ENCODE measurements around the gene B4GALT5.
"Not testable (repeated sequence)": the region's sequence is repeated elsewhere in the genome, so short reads cannot be mapped to it uniquely, and the experiment has no call there.

The B4GALT5 gene

DNA sequence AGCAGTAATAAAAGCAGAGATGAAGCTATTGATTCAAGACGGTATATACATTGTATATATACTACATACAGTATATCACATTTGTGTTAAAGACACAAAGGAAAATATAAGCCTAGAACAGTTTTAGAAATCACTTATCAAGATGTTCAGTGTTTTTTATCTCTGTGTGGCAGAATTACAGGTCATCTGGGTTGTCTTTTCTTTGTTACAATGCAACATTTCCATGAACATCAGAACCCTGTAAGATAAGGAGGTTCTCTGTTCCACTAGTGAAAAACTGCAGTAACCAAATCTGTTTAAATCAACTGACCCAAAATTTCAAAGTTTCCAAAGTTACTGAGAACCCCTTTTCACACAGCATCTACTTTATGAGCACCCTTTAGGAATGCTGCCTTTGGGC is 42.2 kb downstream of the B4GALT5 start:
- peak in 1 of 2 experiments; percentile 64 for DNase-seq
- TF ChIP-seq POLR2A (IDR thresholded peaks at IDR 0.05; ENCODE audit: low read length) (no peak), GATA1 (IDR thresholded peaks at IDR 0.05; ENCODE audit: low read depth, low read length) (no peak)

DNA sequence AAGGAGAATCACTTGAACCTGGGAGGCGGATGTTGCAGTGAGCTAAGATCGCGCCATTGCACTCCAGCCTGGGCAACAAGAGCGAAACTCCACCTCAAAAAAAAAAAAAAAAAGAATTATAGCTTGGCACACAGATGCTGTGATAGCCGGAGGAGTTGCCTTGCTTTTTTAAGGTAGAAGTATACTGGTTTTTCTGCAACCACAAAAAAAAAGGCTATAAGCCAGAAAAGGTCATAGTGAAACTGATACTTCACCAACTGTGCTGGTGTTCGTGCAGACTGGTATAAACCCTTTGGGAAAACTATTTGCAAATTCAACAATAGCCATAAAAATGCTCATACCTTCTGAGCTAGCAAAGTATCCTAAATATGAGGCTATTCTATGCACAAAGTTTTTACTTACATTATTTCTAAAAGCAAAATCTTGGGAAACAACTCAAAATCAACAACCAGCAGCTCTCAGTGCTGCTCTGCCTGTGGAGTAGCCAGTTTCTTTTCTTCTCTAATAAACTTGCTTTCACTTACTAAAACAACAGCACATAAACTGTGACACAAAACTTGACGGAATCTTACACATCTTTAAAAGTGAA is 44.0 kb downstream of the B4GALT5 start:
- no peak for DNase-seq
- TF ChIP-seq GATA1 (IDR thresholded peaks at IDR 0.05; ENCODE audit: low read depth, low read length) (no peak), POLR2A (IDR thresholded peaks at IDR 0.05; ENCODE audit: low read length) (no peak)

- DNase-seq, result not testable (repeated sequence)
Observed at GRCh38 chr20:49668878-49669195, 44.8 kb downstream of the B4GALT5 start.

- no peak for TF ChIP-seq GATA1 (IDR thresholded peaks at IDR 0.05; ENCODE audit: low read depth, low read length)
- TF ChIP-seq POLR2A (IDR thresholded peaks at IDR 0.05; ENCODE audit: low read length), result no peak
- peak; percentile 81 to 87 for DNase-seq
Observed at GRCh38 chr20:49668181-49668877, 45.3 kb downstream of the B4GALT5 start.

DNA sequence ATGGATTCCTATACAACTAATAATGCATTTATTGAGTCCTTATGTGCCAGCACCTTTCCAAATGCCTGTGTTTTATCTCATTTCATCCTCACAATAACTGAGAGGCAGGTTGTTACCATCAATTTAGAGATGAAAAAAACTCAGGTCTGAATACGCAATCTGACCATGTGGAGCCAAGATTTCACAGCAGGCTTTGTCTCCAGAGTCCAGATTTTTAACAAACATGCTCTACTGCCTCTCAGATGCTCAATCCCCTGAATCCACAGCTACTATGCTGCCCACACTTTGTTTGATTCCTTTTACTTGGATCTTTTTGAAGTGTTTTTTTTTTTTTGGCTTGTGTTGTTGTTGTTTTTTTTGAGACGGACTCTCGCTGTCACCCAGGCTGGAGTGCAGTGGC is 46.8 kb downstream of the B4GALT5 start:
- TF ChIP-seq POLR2A (IDR thresholded peaks at IDR 0.05; ENCODE audit: low read length), result no peak
- no peak for TF ChIP-seq GATA1 (IDR thresholded peaks at IDR 0.05; ENCODE audit: low read depth, low read length)
- no peak for DNase-seq

DNA sequence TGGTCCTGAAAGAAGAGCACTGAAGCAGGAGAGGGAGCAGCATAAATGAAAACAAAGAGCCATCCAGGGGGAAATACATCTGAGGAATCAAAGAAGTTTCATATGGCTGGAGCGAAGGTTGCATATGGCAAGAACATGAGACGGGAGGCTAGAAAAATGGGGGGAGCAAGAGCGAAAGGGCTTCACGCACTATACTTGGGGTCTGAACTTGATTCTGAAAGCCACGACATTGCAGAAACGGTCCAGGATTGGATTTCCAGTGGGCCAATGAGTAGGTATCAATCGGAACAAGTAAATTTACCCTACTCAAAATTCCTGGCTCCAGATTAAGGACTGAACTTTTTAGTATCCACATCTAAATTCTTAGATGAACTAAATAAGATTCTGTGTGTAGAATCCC is 47.9 kb downstream of the B4GALT5 start:
- no peak for TF ChIP-seq GATA1 (IDR thresholded peaks at IDR 0.05; ENCODE audit: low read depth, low read length)
- TF ChIP-seq POLR2A (IDR thresholded peaks at IDR 0.05; ENCODE audit: low read length), result no peak
- no peak for DNase-seq

- TF ChIP-seq POLR2A (IDR thresholded peaks at IDR 0.05; ENCODE audit: low read length) (no peak), GATA1 (IDR thresholded peaks at IDR 0.05; ENCODE audit: low read depth, low read length) (no peak)
- no peak for DNase-seq
Observed at GRCh38 chr20:49664612-49665313, 48.9 kb downstream of the B4GALT5 start.

DNA sequence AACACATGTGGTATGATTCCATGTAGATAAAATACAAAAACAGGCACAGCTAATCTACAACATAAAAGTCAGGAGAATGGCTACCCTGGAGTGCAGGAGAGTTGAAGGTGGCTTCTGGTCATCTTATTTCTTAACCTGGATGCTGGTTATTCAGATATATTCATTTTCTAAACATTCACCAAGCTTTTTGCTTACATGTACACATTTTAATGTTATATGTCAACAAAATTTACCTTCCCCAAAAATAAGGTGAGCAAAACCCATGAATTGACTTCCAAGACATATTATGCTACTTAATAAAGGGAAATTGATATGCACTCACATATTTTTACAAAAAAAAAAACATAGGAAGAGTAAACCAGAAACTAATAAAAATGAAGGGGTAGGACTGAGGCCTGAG is 50.6 kb downstream of the B4GALT5 start:
- DNase-seq, result no peak
- TF ChIP-seq POLR2A (IDR thresholded peaks at IDR 0.05; ENCODE audit: low read length) (no peak), GATA1 (IDR thresholded peaks at IDR 0.05; ENCODE audit: low read depth, low read length) (no peak)

DNA sequence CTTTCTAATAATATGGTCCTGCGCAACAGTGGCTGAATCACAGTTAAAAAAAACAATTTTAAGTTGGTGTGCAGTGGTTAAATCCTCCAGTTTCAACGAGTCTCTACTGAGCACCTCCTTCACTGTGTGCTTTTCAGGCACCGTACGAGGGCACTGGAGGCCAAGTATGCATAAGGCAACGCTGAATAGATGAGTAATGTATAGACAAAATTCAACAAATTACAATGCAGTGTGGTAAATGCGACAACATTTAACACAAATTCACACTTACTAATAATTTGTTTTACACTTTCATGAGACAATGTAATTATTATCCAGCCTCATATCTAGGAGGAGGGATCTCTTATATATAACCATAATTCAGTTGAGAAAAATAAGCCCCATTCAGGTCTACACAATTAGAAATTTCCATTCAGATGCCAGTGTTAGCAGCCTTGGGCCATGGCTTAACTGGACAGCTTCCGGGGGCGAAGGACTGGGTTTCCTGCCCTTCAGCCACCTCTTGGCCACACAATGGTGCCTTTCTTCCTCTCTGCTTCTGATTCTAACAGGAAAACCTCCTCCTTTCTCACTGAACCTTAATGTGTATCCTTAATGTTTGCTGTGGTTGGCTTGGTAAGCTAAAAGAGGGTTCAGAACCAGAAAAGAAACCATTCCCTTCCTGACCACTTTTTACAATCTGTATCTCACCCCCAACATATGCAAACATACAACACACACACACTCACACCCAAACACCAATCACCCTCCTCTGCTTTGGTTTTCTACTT is 51.9 kb downstream of the B4GALT5 start:
- TF ChIP-seq POLR2A (IDR thresholded peaks at IDR 0.05; ENCODE audit: low read length), result no peak
- TF ChIP-seq GATA1 (IDR thresholded peaks at IDR 0.05; ENCODE audit: low read depth, low read length), result no peak
- no peak for DNase-seq

- DNase-seq, result peak in 1 of 2 experiments; percentile 32
- no peak for TF ChIP-seq POLR2A (IDR thresholded peaks at IDR 0.05; ENCODE audit: low read length)
- no peak for TF ChIP-seq GATA1 (IDR thresholded peaks at IDR 0.05; ENCODE audit: low read depth, low read length)
Observed at GRCh38 chr20:49660912-49661311, 52.8 kb downstream of the B4GALT5 start.

- TF ChIP-seq GATA1 (IDR thresholded peaks at IDR 0.05; ENCODE audit: low read depth, low read length) (no peak), POLR2A (IDR thresholded peaks at IDR 0.05; ENCODE audit: low read length) (no peak)
- DNase-seq, result no peak
Observed at GRCh38 chr20:49659056-49659455, 54.6 kb downstream of the B4GALT5 start.

DNA sequence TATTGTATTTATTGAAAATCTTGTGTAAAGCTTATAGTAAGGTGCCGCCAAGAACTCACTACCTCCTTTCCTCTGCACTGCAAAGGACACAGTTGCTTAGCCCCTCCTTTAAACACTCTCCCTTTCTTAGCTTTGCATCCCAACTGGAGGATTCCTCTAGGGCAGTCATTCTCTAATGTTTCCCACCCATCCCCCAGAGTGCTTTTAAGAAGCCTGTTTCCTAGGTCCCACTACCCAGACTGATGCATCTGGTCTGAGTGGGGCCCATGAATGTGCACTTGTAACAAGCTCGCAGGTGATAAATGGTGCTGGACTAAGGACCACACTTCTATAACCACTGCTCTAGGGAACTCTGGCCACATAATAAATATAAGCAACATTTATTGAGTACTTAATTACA is 55.2 kb downstream of the B4GALT5 start:
- no peak for DNase-seq
- TF ChIP-seq POLR2A (IDR thresholded peaks at IDR 0.05; ENCODE audit: low read length) (no peak), GATA1 (IDR thresholded peaks at IDR 0.05; ENCODE audit: low read depth, low read length) (no peak)

- DNase-seq, result no peak
- TF ChIP-seq POLR2A (IDR thresholded peaks at IDR 0.05; ENCODE audit: low read length), result no peak
- TF ChIP-seq GATA1 (IDR thresholded peaks at IDR 0.05; ENCODE audit: low read depth, low read length), result no peak
Observed at GRCh38 chr20:49657118-49657901, 56.4 kb downstream of the B4GALT5 start.

All from erythroblast (primary cell).